A549 (cell line): Measurements from ENCODE around the gene PSMB11. TPM values are rescaled to one million over a fixed set of nuclear protein-coding genes. Genes with fewer than 3 reads are reported as not detected.
A peak's percentile ranks its signal among the peaks of the same experiment; 100 is the strongest.

ENCODE experiments used
- CBX2 ChIP-seq: fragments of 200-600 bp; sonication (generic); IDR thresholded peaks from 2 replicates; pipeline ENCODE4 v1.6.1; 2016; ENCODE audit warnings: low read depth, mild to moderate bottlenecking, borderline replicate concordance
- CEBPB ChIP-seq, 2 experiments: fragments of >200 bp in 1 of 2; sonication (Bioruptor Twin) in 1 of 2; formaldehyde crosslinking in 1 of 2; IDR thresholded peaks; 2 replicates each; pipeline ENCODE4 v1.6.1; 2012 to 2016
- CHD2 ChIP-seq: fragments of 150-350 bp; IDR thresholded peaks from 2 replicates; pipeline ENCODE4 v1.6.1; 2014; ENCODE audit warnings: low read length; ENCODE audit not compliant: partially characterized antibody
- EHMT2 ChIP-seq: fragments of 200-600 bp; sonication (generic); IDR thresholded peaks from 2 replicates; pipeline ENCODE4 v1.6.1; 2016; ENCODE audit warnings: antibody characterized with exemption, low read depth, mild to moderate bottlenecking, moderate library complexity
- EP300 ChIP-seq, 2 experiments: fragments of >200 bp; sonication (Bioruptor Twin); formaldehyde crosslinking; IDR thresholded peaks; 2 replicates in 1 of 2; 3 replicates in 1 of 2; pipeline ENCODE4 v1.6.1; 2016 to 2017
- FOSL2 ChIP-seq, 2 experiments: fragments of 450-650 bp in 1 of 2; fragments of >200 bp in 1 of 2; sonication (Bioruptor Twin) in 1 of 2; formaldehyde crosslinking; IDR thresholded peaks; 2 replicates each; pipeline versions ENCODE4 v1.5.0 to v1.6.1; 2016 to 2020; ENCODE audit warnings: mild to moderate bottlenecking in 1 of 2, moderate library complexity in 1 of 2
- HES2 ChIP-seq: fragments of >200 bp; sonication (Bioruptor Twin); formaldehyde crosslinking; IDR thresholded peaks from 2 replicates; pipeline ENCODE4 v1.6.1; 2016
- JUNB ChIP-seq: fragments of >200 bp; sonication (Bioruptor Twin); formaldehyde crosslinking; IDR thresholded peaks from 2 replicates; pipeline ENCODE4 v1.6.1; 2016
- KDM1A ChIP-seq: fragments of 200-600 bp; sonication (generic); IDR thresholded peaks from 2 replicates; pipeline ENCODE4 v1.6.1; 2016; ENCODE audit warnings: low read depth, mild to moderate bottlenecking
- MAFK ChIP-seq: fragments of 450-650 bp; IDR thresholded peaks from 2 replicates; pipeline ENCODE4 v1.6.1; 2014; ENCODE audit not compliant: partially characterized antibody
- MAZ ChIP-seq: fragments of 150-350 bp; IDR thresholded peaks from 2 replicates; pipeline ENCODE4 v1.6.1; 2014; ENCODE audit warnings: antibody characterized with exemption, low read depth, low read length, borderline replicate concordance
- MYC ChIP-seq: IDR thresholded peaks from 2 replicates; pipeline ENCODE4 v1.6.1; 2012; ENCODE audit warnings: mild to moderate bottlenecking, inconsistent platforms, low read length, improper control_type of control experiment, borderline replicate concordance
- NR3C1 ChIP-seq: fragments of >200 bp; sonication (Bioruptor Twin); formaldehyde crosslinking; IDR thresholded peaks from 3 replicates; pipeline ENCODE4 v1.6.1; 2017
- RAD21 ChIP-seq, 2 experiments: fragments of >200 bp in 1 of 2; sonication (Bioruptor Twin) in 1 of 2; formaldehyde crosslinking in 1 of 2; IDR thresholded peaks in 1 of 2; conservative IDR thresholded peaks in 1 of 2; 2 replicates in 1 of 2; 3 replicates in 1 of 2; pipeline ENCODE4 v1.6.1; 2012 to 2018; ENCODE audit warnings: inconsistent platforms in 1 of 2
- RCOR1 ChIP-seq: fragments of 150-350 bp; IDR thresholded peaks from 2 replicates; pipeline ENCODE4 v1.6.1; 2014; ENCODE audit warnings: antibody characterized with exemption, low read length, low read depth
- RFX5 ChIP-seq: fragments of 450-650 bp; IDR thresholded peaks from 2 replicates; pipeline ENCODE4 v1.7.1; 2014; ENCODE audit warnings: antibody characterized with exemption, mild to moderate bottlenecking, moderate library complexity
- SMC3 ChIP-seq: fragments of >200 bp; sonication (Bioruptor Twin); formaldehyde crosslinking; IDR thresholded peaks from 3 replicates; pipeline ENCODE4 v1.6.1; 2018; ENCODE audit warnings: inconsistent platforms
- SREBF2 ChIP-seq: fragments of 450-650 bp; IDR thresholded peaks from 2 replicates; pipeline ENCODE4 v1.6.1; 2014; ENCODE audit warnings: mild to moderate bottlenecking, moderate library complexity
- TP53 ChIP-seq: fragments of 250-450 bp; sonication (Bioruptor Pico); IDR thresholded peaks from 2 replicates; pipeline ENCODE4 v1.5.0; 2021; ENCODE audit warnings: mild to moderate bottlenecking, moderate library complexity
- ZC3H11A ChIP-seq: fragments of 450-650 bp; IDR thresholded peaks from 2 replicates; pipeline ENCODE4 v1.6.1; 2014; ENCODE audit warnings: antibody characterized with exemption, mild to moderate bottlenecking
- ZNF302 ChIP-seq: fragments of 250-450 bp; sonication (Bioruptor Pico); IDR thresholded peaks from 2 replicates; pipeline ENCODE4 v1.9.0; 2021; ENCODE audit warnings: inconsistent platforms, mild to moderate bottlenecking, moderate library complexity
- polyA plus RNA-seq, 4 experiments: library from polyadenylated mRNA; depleted of rRNA in 3 of 4; stranded (reverse); fragments of >200 nt; fragmentation: RNase III in 1 of 4; extraction: RNeasy Plus Mini Kit Qiagen cat#74134 plus additional on column Dnase treatment in 1 of 4; gene quantifications; 2 replicates in 3 of 4; 3 replicates in 1 of 4; pipeline ENCODE4 v1.2.3, GENCODE V29; 2011 to 2017
- TF ChIP-seq, protein P1 (sequence below): fragments of 150-350 bp; IDR thresholded peaks from 2 replicates; pipeline ENCODE4 v1.6.1; 2014; ENCODE audit warnings: low read depth, mild to moderate bottlenecking, low read length
- TF ChIP-seq, protein P2 (sequence below): fragments of 200-600 bp; sonication (generic); IDR thresholded peaks from 2 replicates; pipeline ENCODE4 v1.6.1; 2016; ENCODE audit warnings: antibody characterized with exemption, mild to moderate bottlenecking, moderate library complexity

PSMB11 gene
- polyA plus RNA-seq, 2 of the 4 experiments (the other 2 are of a cell fraction), result not detected

DNA sequence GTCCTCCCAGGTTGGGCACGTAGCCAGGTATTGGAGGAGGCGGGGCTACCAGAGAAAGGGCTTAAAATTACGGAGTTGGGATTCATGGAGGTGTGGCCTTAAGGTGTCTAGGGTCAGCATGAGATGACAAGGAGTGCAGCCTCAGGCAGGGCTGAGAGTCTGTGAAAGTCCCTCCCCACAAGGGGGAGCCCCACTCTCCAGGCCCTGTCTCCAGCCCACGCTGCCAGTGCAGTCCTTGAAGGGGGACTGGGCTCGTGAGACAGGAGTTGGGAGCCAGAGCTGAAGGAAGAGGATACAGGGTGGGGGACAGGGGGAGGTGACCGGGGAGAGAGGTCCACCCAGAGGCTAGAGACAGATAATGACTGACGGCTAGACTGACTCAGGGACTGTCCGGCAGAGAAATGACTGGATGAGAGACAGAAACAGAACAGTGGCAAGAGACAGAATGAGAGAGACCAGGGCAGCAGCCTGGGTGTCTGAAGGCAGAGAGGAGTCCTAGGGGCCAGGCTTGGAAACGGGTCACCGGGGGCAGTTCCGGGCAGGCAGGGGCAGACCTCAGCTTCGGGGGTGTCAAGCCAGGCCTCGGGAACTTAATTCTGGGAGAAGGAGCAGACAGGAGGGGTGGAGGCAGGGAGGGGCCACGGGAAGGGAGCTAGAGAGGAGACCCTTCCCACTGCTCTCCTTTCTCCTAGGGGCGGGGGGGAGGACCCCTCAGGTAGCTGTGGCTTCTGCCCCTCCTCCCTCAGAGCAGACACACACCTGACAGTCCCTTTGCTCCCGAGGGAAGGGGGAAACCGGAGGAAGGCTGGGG is 14.3 kb downstream of the PSMB11 start (continued):
- TF ChIP-seq RAD21 (conservative IDR thresholded peaks at IDR 0.05 in 1 of 2, IDR thresholded peaks at IDR 0.05 in 1 of 2) (peak; percentile 47 to 50), CBX2 (no peak), HES2 (no peak), RCOR1 (no peak), SMC3 (peak; percentile 65), MAFK (no peak), MAZ (0 out of 2 replicates have a peak, but pooled peaks have one; percentile 47), EP300 (IDR thresholded peaks at IDR 0.05) (no peak), KDM1A (no peak), TP53 (CRISPR knock-in tag) (no peak), EHMT2 (no peak), ZC3H11A (no peak), JUNB (no peak), SREBF2 (no peak), MYC (no peak), NR3C1 (no peak), FOSL2 (IDR thresholded peaks at IDR 0.05) (no peak), FOSL2 (CRISPR knock-in tag; IDR thresholded peaks at IDR 0.05) (no peak), CEBPB (IDR thresholded peaks at IDR 0.05) (no peak), CHD2 (no peak), ZNF302 (CRISPR knock-in tag) (no peak), RFX5 (no peak)
- TF ChIP-seq, protein P1, sequence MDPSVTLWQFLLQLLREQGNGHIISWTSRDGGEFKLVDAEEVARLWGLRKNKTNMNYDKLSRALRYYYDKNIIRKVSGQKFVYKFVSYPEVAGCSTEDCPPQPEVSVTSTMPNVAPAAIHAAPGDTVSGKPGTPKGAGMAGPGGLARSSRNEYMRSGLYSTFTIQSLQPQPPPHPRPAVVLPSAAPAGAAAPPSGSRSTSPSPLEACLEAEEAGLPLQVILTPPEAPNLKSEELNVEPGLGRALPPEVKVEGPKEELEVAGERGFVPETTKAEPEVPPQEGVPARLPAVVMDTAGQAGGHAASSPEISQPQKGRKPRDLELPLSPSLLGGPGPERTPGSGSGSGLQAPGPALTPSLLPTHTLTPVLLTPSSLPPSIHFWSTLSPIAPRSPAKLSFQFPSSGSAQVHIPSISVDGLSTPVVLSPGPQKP, result no peak
- TF ChIP-seq, protein P2, sequence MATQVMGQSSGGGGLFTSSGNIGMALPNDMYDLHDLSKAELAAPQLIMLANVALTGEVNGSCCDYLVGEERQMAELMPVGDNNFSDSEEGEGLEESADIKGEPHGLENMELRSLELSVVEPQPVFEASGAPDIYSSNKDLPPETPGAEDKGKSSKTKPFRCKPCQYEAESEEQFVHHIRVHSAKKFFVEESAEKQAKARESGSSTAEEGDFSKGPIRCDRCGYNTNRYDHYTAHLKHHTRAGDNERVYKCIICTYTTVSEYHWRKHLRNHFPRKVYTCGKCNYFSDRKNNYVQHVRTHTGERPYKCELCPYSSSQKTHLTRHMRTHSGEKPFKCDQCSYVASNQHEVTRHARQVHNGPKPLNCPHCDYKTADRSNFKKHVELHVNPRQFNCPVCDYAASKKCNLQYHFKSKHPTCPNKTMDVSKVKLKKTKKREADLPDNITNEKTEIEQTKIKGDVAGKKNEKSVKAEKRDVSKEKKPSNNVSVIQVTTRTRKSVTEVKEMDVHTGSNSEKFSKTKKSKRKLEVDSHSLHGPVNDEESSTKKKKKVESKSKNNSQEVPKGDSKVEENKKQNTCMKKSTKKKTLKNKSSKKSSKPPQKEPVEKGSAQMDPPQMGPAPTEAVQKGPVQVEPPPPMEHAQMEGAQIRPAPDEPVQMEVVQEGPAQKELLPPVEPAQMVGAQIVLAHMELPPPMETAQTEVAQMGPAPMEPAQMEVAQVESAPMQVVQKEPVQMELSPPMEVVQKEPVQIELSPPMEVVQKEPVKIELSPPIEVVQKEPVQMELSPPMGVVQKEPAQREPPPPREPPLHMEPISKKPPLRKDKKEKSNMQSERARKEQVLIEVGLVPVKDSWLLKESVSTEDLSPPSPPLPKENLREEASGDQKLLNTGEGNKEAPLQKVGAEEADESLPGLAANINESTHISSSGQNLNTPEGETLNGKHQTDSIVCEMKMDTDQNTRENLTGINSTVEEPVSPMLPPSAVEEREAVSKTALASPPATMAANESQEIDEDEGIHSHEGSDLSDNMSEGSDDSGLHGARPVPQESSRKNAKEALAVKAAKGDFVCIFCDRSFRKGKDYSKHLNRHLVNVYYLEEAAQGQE, result no peak
